GM19238 (cell line): ENCODE data around the gene EYA2.
"Not testable (repeated sequence)": the region's sequence is repeated elsewhere in the genome, so short reads cannot be mapped to it uniquely, and the experiment has no call there.

Source experiments
- DNase-seq: peaks from one replicate; pipeline ENCODE4 v3.0.0; 2011; ENCODE audit warnings: low spot score; ENCODE audit not compliant: insufficient read length

EYA2 gene

GRCh38 chr20:46894579-46894958 lies at the start of gene EYA2:
Gene EYA2 (plus strand): TSS chr20:46894843. CDS start chr20:46990011, 95,168 bp downstream.
- no peak for DNase-seq

GRCh38 chr20:46844965-46845364 lies 49.7 kb upstream of the EYA2 start:
- no peak for DNase-seq

GRCh38 chr20:46849269-46849668 lies 45.4 kb upstream of the EYA2 start:
- no peak for DNase-seq

- DNase-seq, result no peak
Observed at GRCh38 chr20:46849751-46850150, 44.9 kb upstream of the EYA2 start.

GRCh38 chr20:46850416-46850815 lies 44.2 kb upstream of the EYA2 start:
- DNase-seq, result no peak

GRCh38 chr20:46850896-46851295 lies 43.7 kb upstream of the EYA2 start:
- DNase-seq, result no peak

- DNase-seq, result no peak
Observed at GRCh38 chr20:46851746-46852145, 42.9 kb upstream of the EYA2 start.

- no peak for DNase-seq
Observed at GRCh38 chr20:46852313-46852712, 42.3 kb upstream of the EYA2 start.

GRCh38 chr20:46853926-46854325 lies 40.7 kb upstream of the EYA2 start:
- no peak for DNase-seq

- no peak for DNase-seq
Observed at GRCh38 chr20:46857061-46857831, 37.4 kb upstream of the EYA2 start.

GRCh38 chr20:46865824-46866223 lies 28.8 kb upstream of the EYA2 start:
- DNase-seq, result no peak

- no peak for DNase-seq
Observed at GRCh38 chr20:46870041-46870440, 24.6 kb upstream of the EYA2 start.

- DNase-seq, result no peak
Observed at GRCh38 chr20:46872328-46873211, 22.1 kb upstream of the EYA2 start.

GRCh38 chr20:46875059-46875458 lies 19.6 kb upstream of the EYA2 start:
- DNase-seq, result no peak

GRCh38 chr20:46879386-46879785 lies 15.3 kb upstream of the EYA2 start:
- DNase-seq, result no peak

GRCh38 chr20:46879963-46880362 lies 14.7 kb upstream of the EYA2 start:
- DNase-seq, result not testable (repeated sequence)

GRCh38 chr20:46883892-46884291 lies 10.8 kb upstream of the EYA2 start:
- DNase-seq, result no peak

GRCh38 chr20:46890682-46891081 lies 4.0 kb upstream of the EYA2 start:
- no peak for DNase-seq

- DNase-seq, result no peak
Observed at GRCh38 chr20:46893051-46893450, 1.6 kb upstream of the EYA2 start.

GRCh38 chr20:46893877-46894578 lies 615 bp upstream of the EYA2 start:
- no peak for DNase-seq

GRCh38 chr20:46894971-46895905 lies 595 bp downstream of the EYA2 start:
- DNase-seq, result no peak
